ENCODE results near the gene RHOD.

The RHOD gene

DNA sequence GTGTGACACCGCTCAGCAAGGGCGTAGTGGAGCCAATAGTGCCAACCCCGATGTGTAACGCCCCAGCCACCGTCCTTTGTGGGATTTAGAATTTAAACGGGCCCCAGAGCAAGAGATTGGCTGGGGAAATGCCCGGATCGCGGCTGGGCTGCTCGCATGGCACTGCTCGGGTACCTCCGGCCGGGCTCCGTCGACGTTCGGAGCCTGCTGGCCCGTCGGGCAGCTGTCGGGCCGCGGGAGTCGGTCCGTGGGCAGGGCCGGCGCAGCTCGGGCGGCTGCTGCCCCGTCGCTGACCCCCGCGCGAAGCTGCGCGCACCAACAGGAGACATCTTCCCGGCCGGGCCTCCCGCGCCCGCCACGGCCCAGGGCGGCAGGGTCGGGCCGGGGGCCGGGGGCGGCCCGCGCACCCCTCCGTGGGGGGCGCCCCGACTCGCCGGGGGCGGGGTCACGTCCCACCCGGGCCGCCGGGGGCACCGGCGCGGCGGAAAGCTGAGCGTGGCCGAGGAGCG, 61.1 kb downstream of the RHOD start:
- peak; percentile 20 for DNase-seq

DNA sequence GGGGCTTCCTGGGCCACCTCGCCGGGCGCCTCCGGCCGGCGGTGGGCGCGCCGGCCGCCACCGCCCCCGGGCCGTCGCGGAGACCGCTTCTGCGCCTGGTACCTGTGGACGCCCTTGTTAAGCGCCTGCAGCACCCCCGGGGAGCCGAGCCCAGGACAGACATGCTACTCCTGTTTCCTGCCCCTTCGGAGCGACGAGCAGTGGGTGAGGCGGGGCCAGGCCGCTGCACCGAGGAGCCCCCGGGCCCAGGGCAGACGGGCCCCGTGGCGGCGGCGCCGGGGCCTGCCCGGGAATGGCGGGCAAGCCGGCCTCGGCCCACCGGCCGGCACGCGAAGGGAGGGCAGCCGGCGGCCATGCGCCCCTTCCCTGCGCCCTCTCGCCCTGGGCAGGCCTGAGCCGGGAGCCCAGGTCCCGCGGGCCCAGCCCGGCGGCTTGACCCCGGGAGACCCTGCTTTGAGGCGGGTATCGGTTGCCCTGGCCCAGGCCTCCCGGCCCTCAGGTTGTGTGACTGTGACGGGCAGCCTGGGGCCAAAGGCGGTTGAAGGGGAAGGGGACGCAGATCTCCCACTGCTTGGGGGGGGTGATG, 61.6 kb downstream of the RHOD start:
- peak; percentile 46 for DNase-seq

DNA sequence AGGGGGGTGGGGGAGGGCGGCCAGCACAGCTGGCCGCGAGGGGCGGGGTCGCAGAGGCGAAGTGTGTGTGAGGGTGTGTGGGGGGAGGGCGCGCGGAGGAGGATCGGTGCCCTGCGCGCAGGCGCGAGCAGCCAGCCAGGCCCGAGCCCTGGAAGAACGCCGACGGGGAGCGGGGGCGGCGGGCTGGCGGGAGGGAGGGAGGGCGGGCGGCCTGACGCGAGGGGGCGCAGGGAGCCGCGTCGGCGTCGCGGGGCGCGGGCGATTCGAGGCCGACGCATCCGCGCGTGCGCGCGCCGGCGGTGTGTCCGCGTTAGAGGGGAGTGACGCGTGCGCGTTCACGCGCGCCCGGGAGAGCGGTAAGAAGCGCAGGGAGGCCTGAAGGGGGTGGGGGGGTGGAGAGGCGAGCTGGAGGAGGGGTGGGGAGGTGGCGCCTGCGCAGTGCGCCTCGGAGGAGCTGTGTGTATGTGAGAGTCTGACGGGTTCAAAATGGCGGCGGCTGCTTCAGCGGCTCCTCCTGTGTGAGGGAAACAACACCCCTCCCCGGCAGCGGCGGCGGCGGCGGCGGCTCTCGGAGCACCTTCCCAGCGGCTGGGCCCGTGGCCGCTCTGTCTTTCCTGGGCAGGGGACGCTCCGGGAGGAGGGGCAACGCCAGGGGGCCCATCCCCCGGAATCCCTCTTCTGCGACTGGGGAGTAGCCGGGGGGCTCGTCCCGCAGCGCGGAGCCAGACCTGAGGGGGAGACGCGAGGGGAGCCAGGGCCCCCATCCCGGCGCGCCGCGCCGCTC, 62.3 kb downstream of the RHOD start, which contains the start of gene KDM2A:
KDM2A (plus strand) TSS at position 463 of the 784 bp plus-strand sequence. CDS start 2,054 bp downstream, outside the sequence.
- peak; percentile 100 for DNase-seq

DNA sequence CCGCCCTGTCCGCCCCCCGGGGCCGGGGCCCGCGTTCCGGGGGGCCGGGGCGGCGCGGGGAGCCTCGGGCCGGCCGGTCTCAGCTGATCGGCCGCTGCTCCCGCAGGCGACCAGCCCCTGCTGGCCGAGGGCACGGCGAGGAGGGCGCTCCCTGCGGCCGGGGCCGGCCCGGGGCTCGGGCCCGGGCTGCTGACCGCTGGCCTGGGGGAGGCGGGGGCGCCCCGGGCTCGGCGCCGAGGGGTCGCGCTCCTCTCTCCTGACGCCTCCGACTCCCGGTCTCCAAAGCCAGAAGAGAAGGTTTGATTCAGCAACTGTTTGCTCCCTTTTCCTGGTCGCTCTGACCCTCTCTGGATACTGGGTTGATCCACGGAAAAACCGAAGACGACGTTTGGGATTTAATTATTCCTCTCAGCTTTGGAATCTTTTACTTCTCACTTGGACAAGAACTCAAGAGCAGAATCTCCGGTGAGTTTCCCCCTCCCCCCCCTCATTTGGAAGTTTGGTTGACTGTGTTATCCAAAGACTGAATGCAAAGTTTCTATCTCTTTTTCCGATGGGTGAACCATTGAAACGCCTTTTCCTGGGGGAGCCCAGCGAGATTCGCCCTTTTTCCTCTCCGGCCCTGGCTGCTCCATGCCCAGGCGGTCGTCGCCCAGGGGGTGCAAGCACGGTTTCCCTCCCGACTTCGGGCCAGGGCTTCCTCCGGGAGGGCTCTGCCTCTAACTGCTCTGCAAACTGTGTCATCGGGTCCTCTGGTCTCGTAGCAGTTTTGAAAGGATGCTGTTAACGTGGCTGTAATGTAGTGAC, 63.1 kb downstream of the RHOD start:
- DNase-seq = no peak

DNA sequence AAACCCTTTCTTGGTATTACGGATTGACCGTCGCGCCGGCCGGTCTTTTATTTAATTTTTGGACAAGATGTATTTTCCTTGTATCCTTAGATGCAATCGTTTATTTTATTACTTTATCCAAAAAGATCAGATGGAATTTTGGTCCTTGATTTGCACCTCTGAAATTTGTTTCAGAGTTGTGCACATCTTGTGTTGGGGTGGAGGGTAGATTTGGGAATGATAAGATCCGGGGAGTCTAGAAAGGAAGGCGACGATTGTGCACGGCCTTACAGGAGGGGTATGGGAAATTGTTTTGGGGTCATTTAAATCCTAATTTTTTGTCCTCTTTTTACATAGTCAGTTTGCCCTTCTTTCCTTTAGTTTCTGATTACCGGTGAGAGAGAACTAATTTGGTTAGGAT, 63.8 kb downstream of the RHOD start:
- DNase-seq = no peak

DNA sequence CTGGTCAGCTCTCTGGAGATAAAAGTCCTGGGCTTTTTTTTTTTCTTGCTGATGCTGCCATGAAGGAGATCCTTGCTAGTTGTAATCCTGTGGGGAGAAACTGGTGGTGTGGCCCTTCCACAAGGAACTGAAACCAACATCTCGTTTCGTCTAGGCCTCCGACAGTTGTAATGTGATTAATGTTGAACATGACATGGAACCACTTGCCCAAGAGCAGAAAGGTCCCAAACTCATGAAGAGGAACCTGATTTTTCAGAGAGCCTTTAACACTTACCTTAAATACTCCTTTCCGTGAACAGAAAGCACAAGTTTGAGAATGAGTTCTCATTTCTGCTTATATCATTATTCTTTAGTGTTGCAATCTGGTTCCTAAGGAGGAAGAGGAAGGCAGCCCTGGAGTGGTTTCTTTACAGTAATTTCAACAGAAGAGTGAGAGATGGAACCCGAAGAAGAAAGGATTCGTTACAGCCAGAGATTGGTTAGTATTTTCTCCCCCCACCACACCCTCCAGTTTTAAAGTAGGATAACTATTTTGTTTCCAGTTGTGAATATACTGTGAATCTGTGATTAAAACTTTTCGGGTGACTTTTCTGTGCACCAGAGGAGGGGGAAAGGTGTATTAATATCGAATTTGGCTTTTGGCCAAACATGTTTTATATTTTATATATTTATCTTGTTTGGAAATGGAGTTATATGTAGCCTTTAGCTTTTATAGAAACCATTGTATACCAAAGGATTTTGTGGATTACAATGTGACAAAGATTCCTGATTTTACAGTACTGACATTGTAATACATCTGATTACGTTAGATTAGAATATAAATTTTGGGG, 64.4 kb downstream of the RHOD start:
- peak; percentile 36 for DNase-seq
